GM23338 (cell line): ENCODE data around the gene HNRNPC. TPM values are rescaled to one million over a fixed set of nuclear protein-coding genes. Genes with fewer than 3 reads are reported as not detected.

Experiments used
- ATAC-seq: fragments of 200-7000 bp; cut with Tn5 transposase; 3 replicates; pipeline ENCODE4 v1.9.1; 2020
- DNase-seq: peaks from one replicate; pipeline ENCODE4 v3.0.0-alpha.2; 2015; ENCODE audit warnings: low spot score
- H2AFZ ChIP-seq: fragments of 200-600 bp; sonication (generic); 2 replicates; pipeline ENCODE4 v1.8.0; 2016; ENCODE audit warnings: antibody characterized with exemption, mild to moderate bottlenecking, moderate library complexity
- H3F3A ChIP-seq: fragments of 200-600 bp; sonication (generic); replicated peaks from 2 replicates; pipeline ENCODE4 v1.8.0; 2017; ENCODE audit warnings: antibody characterized with exemption, mixed run types, low read depth
- H3K27ac ChIP-seq: fragments of 200-600 bp; sonication (generic); 2 replicates; pipeline ENCODE4 v1.6.1; 2016; ENCODE audit warnings: low read depth
- H3K27me3 ChIP-seq: fragments of 200-600 bp; sonication (generic); 2 replicates; pipeline ENCODE4 v1.8.0; 2016; ENCODE audit warnings: mild to moderate bottlenecking, mixed run types, moderate library complexity; ENCODE audit not compliant: insufficient read depth
- H3K36me3 ChIP-seq: fragments of 200-600 bp; sonication (generic); 2 replicates; pipeline ENCODE4 v1.8.0; 2016; ENCODE audit warnings: mild to moderate bottlenecking; ENCODE audit not compliant: insufficient read depth
- H3K4me1 ChIP-seq: fragments of 200-600 bp; sonication (generic); 2 replicates; pipeline ENCODE4 v1.8.0; 2016; ENCODE audit warnings: mild to moderate bottlenecking, moderate library complexity; ENCODE audit not compliant: insufficient read depth
- H3K4me2 ChIP-seq: fragments of 200-600 bp; sonication (generic); 2 replicates; pipeline ENCODE4 v1.7.1; 2017; ENCODE audit warnings: mixed run types
- H3K4me3 ChIP-seq: fragments of 200-600 bp; sonication (generic); 2 replicates; pipeline ENCODE4 v1.6.1; 2016; ENCODE audit warnings: mixed run types
- H3K79me2 ChIP-seq: fragments of 200-600 bp; sonication (generic); replicated peaks from 2 replicates; pipeline ENCODE4 v1.8.0; 2017; ENCODE audit warnings: mild to moderate bottlenecking; ENCODE audit not compliant: insufficient read depth
- H3K9me2 ChIP-seq: fragments of 200-600 bp; sonication (generic); 2 replicates; pipeline ENCODE4 v1.8.0; 2017; ENCODE audit not compliant: insufficient read depth
- H4K20me1 ChIP-seq: fragments of 200-600 bp; sonication (generic); replicated peaks from 2 replicates; pipeline ENCODE4 v1.8.0; 2017; ENCODE audit warnings: mild to moderate bottlenecking; ENCODE audit not compliant: insufficient read depth
- H3K27ac Mint-ChIP-seq: 2 replicates; pipeline ENCODE4 v1.8.0; 2020; ENCODE audit warnings: inconsistent platforms, mild to moderate bottlenecking, moderate library complexity, mixed read lengths
- H3K27me3 Mint-ChIP-seq: 3 replicates; pipeline ENCODE4 v1.8.0; 2022; ENCODE audit warnings: low read depth, mild to moderate bottlenecking, moderate library complexity, mixed read lengths, inconsistent platforms; ENCODE audit not compliant: insufficient read depth, poor library complexity
- H3K36me3 Mint-ChIP-seq: 3 replicates; pipeline ENCODE4 v1.8.0; 2021; ENCODE audit warnings: low read depth, mild to moderate bottlenecking, inconsistent platforms, moderate library complexity, mixed read lengths
- H3K4me1 Mint-ChIP-seq: 3 replicates; pipeline ENCODE4 v1.8.0; 2020; ENCODE audit warnings: mild to moderate bottlenecking, inconsistent platforms, mixed read lengths
- H3K4me3 Mint-ChIP-seq: 3 replicates; pipeline ENCODE4 v1.8.0; 2021; ENCODE audit warnings: moderate library complexity, mild to moderate bottlenecking, inconsistent platforms, mixed read lengths
- H3K9me3 Mint-ChIP-seq: 3 replicates; pipeline ENCODE4 v1.8.0; 2020; ENCODE audit warnings: moderate library complexity, mild to moderate bottlenecking, inconsistent platforms, mixed read lengths
- EZH2 ChIP-seq: fragments of 200-600 bp; sonication (generic); IDR thresholded peaks from one replicate; pipeline ENCODE4 v1.8.0; 2017; ENCODE audit warnings: antibody characterized with exemption, mild to moderate bottlenecking, low read depth; ENCODE audit not compliant: unreplicated experiment
- EZH2phosphoT487 ChIP-seq: fragments of 200-600 bp; sonication (generic); IDR thresholded peaks from one replicate; pipeline ENCODE4 v1.8.1; 2018; ENCODE audit warnings: antibody characterized with exemption; ENCODE audit not compliant: unreplicated experiment
- JUNB ChIP-seq: IDR thresholded peaks from one replicate; pipeline ENCODE4 v1.6.1; 2016; ENCODE audit warnings: antibody characterized with exemption; ENCODE audit not compliant: unreplicated experiment
- POLR2AphosphoS5 ChIP-seq: IDR thresholded peaks from 2 replicates; pipeline ENCODE4 v1.6.1; 2016; ENCODE audit warnings: antibody characterized with exemption, low read depth
- REST ChIP-seq: IDR thresholded peaks from one replicate; pipeline ENCODE4 v1.6.1; 2018; ENCODE audit warnings: antibody characterized with exemption; ENCODE audit not compliant: unreplicated experiment
- ZNF462 ChIP-seq: fragments of 250-450 bp; sonication (Bioruptor Pico); IDR thresholded peaks from 2 replicates; pipeline ENCODE4 v1.5.0; 2020; ENCODE audit warnings: mild to moderate bottlenecking, moderate library complexity
- polyA plus RNA-seq: library from polyadenylated mRNA; unstranded; fragments of >200 nt; fragmentation: Nextera tagmentation; extraction: Ambion mirVana; gene quantifications from 2 replicates; pipeline ENCODE4 v1.2.1, GENCODE V29; 2016
- total RNA-seq: library from RNA; depleted of rRNA; stranded (reverse); fragments of >200 nt; shearing (Covaris generic); gene quantifications from 2 replicates; pipeline ENCODE4 v1.2.3, GENCODE V29; 2014

HNRNPC gene
- total and polyA plus RNA-seq, 2 experiments from 2014 or later: 1,259 to 1,296 TPM

GRCh38 chr14:21215130-21215878 is 53.9 kb downstream of the HNRNPC start (continued):
- no peak for TF ChIP-seq REST
- TF ChIP-seq EZH2: no peak
- no peak for TF ChIP-seq EZH2phosphoT487
- no peak for TF ChIP-seq ZNF462

- H3K27ac ChIP-seq: peak overlapping the region; percentile 74
- peaks cover 90% of the 10 kb centered on the region for H4K20me1 ChIP-seq
- no peak overlapping the region for H3K27ac Mint-ChIP-seq
- TF ChIP-seq POLR2AphosphoS5 (no peak), REST (no peak), JUNB (no peak)
Observed at GRCh38 chr14:21213652-21214051, 55.6 kb downstream of the HNRNPC start.

More at GRCh38 chr14:21213652-21214051, 55.6 kb downstream of the HNRNPC start:
- H3K27me3 Mint-ChIP-seq: peaks cover 7% of the 10 kb centered on the region
- peaks cover 93% of the 10 kb centered on the region for H3K36me3 Mint-ChIP-seq
- H3K4me3 ChIP-seq: no peak overlapping the region
- H2AFZ ChIP-seq: no peak overlapping the region
- H3K36me3 ChIP-seq: peaks cover 84% of the 10 kb centered on the region
- no peak for DNase-seq
- no peak overlapping the region for H3K4me2 ChIP-seq
- peaks cover 36% of the 10 kb centered on the region for H3K4me1 ChIP-seq
- ATAC-seq: no peak
- peaks cover 71% of the 10 kb centered on the region for H3K79me2 ChIP-seq
- H3K9me2 ChIP-seq: no peaks in the 10 kb centered on the region
- H3K27me3 ChIP-seq: no peaks in the 10 kb centered on the region
- H3K4me3 Mint-ChIP-seq: no peak overlapping the region
- no peaks in the 10 kb centered on the region for H3K9me3 Mint-ChIP-seq
- H3F3A ChIP-seq: peaks cover 56% of the 10 kb centered on the region
- H3K4me1 Mint-ChIP-seq: peaks cover 61% of the 10 kb centered on the region
